ENCODE results near the gene RNPC3.
"Not testable (repeated sequence)": the region's sequence is repeated elsewhere in the genome, so short reads cannot be mapped to it uniquely, and the experiment has no call there.

The RNPC3 gene

DNA sequence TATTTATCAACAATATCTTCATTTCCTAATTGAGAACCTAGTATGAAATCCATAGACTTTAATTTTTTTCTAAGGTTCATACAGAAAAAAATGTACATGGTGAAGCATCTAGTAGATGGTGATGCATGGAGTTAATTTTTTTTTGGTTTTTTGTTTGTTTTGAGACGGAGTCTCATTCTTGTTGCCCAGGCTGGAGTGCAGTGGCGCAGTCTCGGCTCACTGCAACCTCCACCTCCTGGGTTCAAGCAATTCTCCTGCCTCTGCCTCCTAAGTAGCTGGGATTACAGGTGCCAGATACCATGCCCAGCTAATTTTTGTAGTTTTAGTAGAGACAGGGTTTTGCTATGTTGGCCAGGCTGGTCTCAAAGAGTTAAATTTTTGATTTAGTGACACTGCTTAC lies 35.6 kb downstream of the RNPC3 start:
- DNase-seq (ENCODE audit: low read depth): not testable (repeated sequence)

DNA sequence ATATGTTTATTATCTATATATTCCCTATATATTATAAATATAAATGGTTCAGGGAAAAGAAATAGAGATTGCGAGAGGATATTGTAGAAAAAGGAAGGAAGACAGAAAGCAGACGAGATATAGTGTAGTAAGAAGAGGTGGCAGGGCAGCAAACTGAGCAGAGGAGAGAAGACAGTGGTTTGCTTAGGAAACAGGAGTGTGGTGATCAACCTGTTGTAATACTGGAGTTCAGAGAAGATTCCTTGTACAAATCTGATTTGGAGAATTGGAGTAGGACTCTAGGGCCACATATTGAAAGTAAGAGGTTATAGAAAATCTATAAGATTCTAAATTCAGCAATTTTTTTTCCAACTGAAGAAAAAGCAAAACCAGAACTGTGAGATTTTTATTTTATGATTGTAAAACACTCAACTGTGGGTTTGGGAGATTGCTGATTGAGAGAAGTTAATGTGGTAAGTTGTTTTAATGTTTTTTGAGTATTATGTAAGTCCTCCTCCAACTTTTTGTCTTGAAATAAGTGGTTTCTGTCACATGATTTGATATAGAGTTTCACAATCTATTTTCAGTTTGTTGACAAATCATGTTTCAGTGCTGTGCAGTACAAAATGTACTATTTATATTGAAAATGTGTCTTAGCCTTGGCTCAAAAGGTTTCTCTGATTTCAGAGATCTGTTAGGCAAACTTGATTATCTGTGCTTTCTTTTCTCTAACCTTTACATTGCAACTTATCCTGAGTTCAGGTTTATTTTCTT lies 36.3 kb downstream of the RNPC3 start:
- DNase-seq (ENCODE audit: low read depth): peak; percentile 82

- DNase-seq (ENCODE audit: low read depth): no peak
Observed at GRCh38 chr1:103563056-103563455, 37.6 kb downstream of the RNPC3 start.

DNA sequence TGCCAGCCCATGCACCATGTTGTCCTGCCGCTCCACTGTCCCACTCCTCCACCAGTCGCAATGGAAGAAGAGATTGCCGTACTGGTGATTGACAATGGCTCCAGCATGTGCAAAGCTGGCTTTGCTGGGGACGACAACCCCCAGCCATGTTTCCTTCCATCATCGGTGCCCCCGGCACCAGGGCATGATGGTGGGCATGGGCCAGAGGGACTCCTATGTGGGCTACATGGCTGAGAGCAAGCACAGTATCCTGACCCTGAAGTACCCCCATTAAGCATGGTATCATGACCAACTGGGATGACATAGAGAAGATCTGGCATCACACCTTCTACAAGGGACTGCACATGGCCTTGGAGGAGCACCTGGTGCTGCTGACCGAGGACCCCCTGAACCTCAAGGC lies 44.0 kb downstream of the RNPC3 start:
- no peak for DNase-seq (ENCODE audit: low read depth)

- DNase-seq (ENCODE audit: low read depth): not testable (repeated sequence)
Observed at GRCh38 chr1:103571289-103571688, 45.8 kb downstream of the RNPC3 start, which contains the start of gene AMY2B. TSS of gene AMY2B (plus strand) at chr1:103571589. CDS start at chr1:103571603, 14 bp downstream.

- no peak for DNase-seq (ENCODE audit: low read depth)
Observed at GRCh38 chr1:103576065-103576464, 50.6 kb downstream of the RNPC3 start.

GRCh38 chr1:103576784-103577183 lies 51.3 kb downstream of the RNPC3 start:
- DNase-seq (ENCODE audit: low read depth): not testable (repeated sequence)

- no peak for DNase-seq (ENCODE audit: low read depth)
Observed at GRCh38 chr1:103582464-103582863, 57.0 kb downstream of the RNPC3 start.

GRCh38 chr1:103583887-103584286 lies 58.4 kb downstream of the RNPC3 start:
- DNase-seq (ENCODE audit: low read depth): no peak

DNA sequence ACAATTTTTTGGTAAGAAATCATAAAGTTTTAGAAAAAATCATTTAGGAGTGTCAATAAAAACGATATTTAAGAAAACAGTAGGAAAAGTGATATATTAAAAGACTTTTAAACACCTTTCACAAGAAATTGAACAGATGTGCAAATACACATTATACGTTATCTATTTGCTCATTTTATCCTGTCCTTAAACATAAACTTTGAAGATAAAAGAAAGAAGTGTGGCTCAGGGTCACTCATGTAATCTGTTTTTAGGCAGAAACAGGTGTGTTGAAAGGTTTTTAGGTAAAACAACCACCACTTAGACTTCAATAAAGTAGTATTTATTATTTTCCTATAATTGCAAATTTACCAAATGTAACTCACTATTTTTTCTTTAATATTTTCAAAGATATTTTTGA lies 59.0 kb downstream of the RNPC3 start:
- DNase-seq (ENCODE audit: low read depth): no peak

- DNase-seq (ENCODE audit: low read depth): not testable (repeated sequence)
Observed at GRCh38 chr1:103602740-103603139, 77.2 kb downstream of the RNPC3 start.
